ENCODE measurements around the gene SLC13A2. TPM values are rescaled to one million over a fixed set of nuclear protein-coding genes. Genes with fewer than 3 reads are reported as not detected.
"Not testable (repeated sequence)": the region's sequence is repeated elsewhere in the genome, so short reads cannot be mapped to it uniquely, and the experiment has no call there.

SLC13A2 gene
- total and polyA plus RNA-seq, 7 donors, result under 0.01 to 29.1 (median 9.9) TPM; not detected in 3

GRCh38 chr17:28433721-28434120, 39.7 kb upstream of the SLC13A2 start:
- 76 to 84% methylated on average over 1 of the region's 1 CpG for WGBS, 2 donors
- H3K4me3 ChIP-seq, result no peak overlapping the region
- intact Hi-C loops (cut with DNase I), result no loop called here
- H3K27ac ChIP-seq, result no peak overlapping the region
- H3K4me1 ChIP-seq, result no peaks in the 10 kb centered on the region
- H3K36me3 ChIP-seq, result no peaks in the 10 kb centered on the region
- no peaks in the 10 kb centered on the region for H3K27me3 ChIP-seq
- TF ChIP-seq EP300 (IDR thresholded peaks at IDR 0.05) (no peak), POLR2A (IDR thresholded peaks at IDR 0.05) (no peak), POLR2AphosphoS5 (IDR thresholded peaks at IDR 0.05) (no peak), CTCF (IDR thresholded peaks at IDR 0.05) (no peak)
- H3K9me3 ChIP-seq, result no peaks in the 10 kb centered on the region
- DNase-seq, result no peak

GRCh38 chr17:28434326-28434725, 39.1 kb upstream of the SLC13A2 start:
- H3K4me3 ChIP-seq; H3K4me1 ChIP-seq; H3K27me3 ChIP-seq; H3K9me3 ChIP-seq; H3K36me3 ChIP-seq; H3K27ac ChIP-seq; intact Hi-C loops (cut with DNase I); DNase-seq: not testable (repeated sequence)
- WGBS, 2 donors, result 31 to 71% methylated on average over 8 of the region's 8 CpGs

- Histone ChIP-seq H3K27ac (no peak overlapping the region), H3K27me3 (peaks cover 0 to 5% (median 0%) of the 10 kb centered on the region in 3 donors), H3K4me3 (no peak overlapping the region), H3K36me3 (no peaks in the 10 kb centered on the region), H3K4me1 (no peaks in the 10 kb centered on the region), H3K9me3 (no peaks in the 10 kb centered on the region)
- no peak for DNase-seq
- intact Hi-C loops (cut with DNase I), result no loop called here
- no peak for TF ChIP-seq EP300 (IDR thresholded peaks at IDR 0.05)
- no peak for TF ChIP-seq CTCF (IDR thresholded peaks at IDR 0.05)
- TF ChIP-seq POLR2A (IDR thresholded peaks at IDR 0.05), result no peak
- TF ChIP-seq POLR2AphosphoS5 (IDR thresholded peaks at IDR 0.05), result no peak
- 35 to 74% methylated on average over 9 of the region's 9 CpGs for WGBS, 2 donors
Observed at GRCh38 chr17:28443901-28444638, 29.4 kb upstream of the SLC13A2 start.

GRCh38 chr17:28446716-28447395, 26.6 kb upstream of the SLC13A2 start:
- no peak overlapping the region for H3K4me3 ChIP-seq
- H3K9me3 ChIP-seq, result no peaks in the 10 kb centered on the region
- DNase-seq, result no peak
- 92 to 94% methylated on average over 8 of the region's 8 CpGs for WGBS, 2 donors
- H3K27me3 ChIP-seq, result peaks cover 0 to 5% (median 0%) of the 10 kb centered on the region in 3 donors
- intact Hi-C loops (cut with DNase I), result no loop called here
- TF ChIP-seq CTCF (IDR thresholded peaks at IDR 0.05) (no peak), POLR2AphosphoS5 (IDR thresholded peaks at IDR 0.05) (no peak), EP300 (IDR thresholded peaks at IDR 0.05) (no peak), POLR2A (IDR thresholded peaks at IDR 0.05) (no peak)
- H3K4me1 ChIP-seq, result no peaks in the 10 kb centered on the region
- H3K36me3 ChIP-seq, result no peaks in the 10 kb centered on the region
- H3K27ac ChIP-seq, result no peak overlapping the region

GRCh38 chr17:28447396-28447760, 26.1 kb upstream of the SLC13A2 start:
- no peaks in the 10 kb centered on the region for H3K4me1 ChIP-seq
- no peak overlapping the region for H3K27ac ChIP-seq
- H3K27me3 ChIP-seq, result peaks cover 0 to 5% (median 0%) of the 10 kb centered on the region in 3 donors
- intact Hi-C loops (cut with DNase I), result no loop called here
- no peak for DNase-seq
- no peak for TF ChIP-seq POLR2AphosphoS5 (IDR thresholded peaks at IDR 0.05)
- no peaks in the 10 kb centered on the region for H3K9me3 ChIP-seq
- no peak overlapping the region for H3K4me3 ChIP-seq
- H3K36me3 ChIP-seq, result no peaks in the 10 kb centered on the region
- 76 to 78% methylated on average over 5 of the region's 5 CpGs for WGBS, 2 donors

Data from sigmoid colon (tissue), 7 donors.